Ramos (cell line): ENCODE measurements around the gene BTBD10.

ENCODE experiments used
- in situ Hi-C: fragments of 300-500 bp; cut with MboI; formaldehyde crosslinking; loops from one replicate; pipeline ENCODE4 v1.14.3; 2022; ENCODE audit warnings: low sequenced_read_pairs; ENCODE audit not compliant: unreplicated experiment

Gene BTBD10

DNA sequence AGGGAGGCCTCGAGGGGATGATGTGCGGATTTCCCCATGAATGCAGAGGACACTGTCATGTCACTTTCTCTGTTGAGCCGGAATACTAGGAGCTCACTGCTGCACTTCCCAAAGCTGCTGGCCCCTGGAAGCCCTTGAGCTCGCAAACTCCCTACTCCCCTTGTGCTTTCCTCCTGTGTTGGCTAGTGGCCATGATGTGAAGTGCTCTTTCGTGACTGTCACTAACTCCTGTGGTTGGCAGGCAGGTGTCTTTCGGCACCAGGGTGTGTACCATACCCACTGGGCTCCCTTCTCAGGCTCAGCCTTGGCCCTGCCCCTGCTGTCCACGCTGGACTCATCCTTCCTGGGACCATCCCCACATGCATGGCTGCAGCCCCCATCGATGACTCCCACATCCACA is 86.2 kb downstream of the BTBD10 start:
- in situ Hi-C loops, result no loop called here

DNA sequence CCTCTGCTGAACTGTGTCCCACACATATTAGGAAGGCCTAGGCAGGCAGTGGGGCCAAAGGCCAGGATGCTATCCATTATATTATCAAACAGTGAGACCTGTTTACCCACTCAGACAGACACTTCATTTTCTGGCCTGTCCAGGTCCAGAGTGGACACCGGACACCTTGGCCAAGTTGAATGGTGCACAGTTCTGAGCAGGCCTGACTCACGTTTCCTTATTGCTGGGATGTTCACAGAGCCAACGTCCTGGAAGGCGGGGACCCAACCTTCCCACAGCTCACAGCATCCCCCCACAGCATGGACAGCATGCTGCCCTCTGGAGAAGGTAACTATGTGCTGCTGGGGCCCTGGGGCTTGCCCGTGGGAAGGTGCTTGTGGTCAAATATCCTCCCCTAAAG is 86.6 kb downstream of the BTBD10 start:
- in situ Hi-C loops, result no loop called here

DNA sequence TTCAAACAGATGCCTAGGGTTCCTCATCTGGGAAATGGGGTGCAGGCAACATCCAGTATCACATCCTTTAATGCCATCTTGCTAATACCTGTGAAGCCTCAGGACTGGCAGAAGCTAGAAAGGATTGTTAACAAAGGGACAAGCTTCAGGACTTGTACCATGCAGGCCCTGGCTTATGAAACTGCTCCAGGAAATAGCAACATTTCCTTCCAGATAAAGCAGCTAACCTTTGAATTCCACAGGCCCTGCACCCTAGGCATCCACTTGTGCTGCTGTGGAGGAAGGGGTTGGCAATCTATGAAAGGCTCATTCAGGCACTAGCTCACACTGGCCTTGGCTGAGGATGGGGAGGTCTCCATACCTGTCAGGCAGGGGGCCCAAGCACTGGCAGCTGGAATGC is 87.2 kb downstream of the BTBD10 start:
- in situ Hi-C loops, result no loop called here

DNA sequence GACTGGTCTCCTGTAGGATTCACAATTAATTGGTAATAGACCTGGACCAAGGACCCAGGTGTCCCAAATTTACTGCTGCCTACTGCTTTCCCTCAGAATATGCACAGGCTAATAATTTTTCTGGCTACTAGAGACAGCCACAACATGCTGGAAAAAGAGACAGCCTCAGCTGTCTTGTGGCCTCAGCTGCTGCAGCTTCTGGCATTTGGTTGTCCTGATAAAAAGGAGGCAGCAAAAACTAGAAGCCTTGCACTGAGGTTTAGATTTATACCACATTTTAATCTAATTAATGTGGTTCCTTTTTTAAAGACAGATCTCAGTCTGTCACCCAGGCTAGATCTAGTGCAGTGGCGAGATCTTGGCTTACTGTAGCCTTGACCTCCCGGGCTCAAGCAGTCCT is 89.8 kb downstream of the BTBD10 start:
- in situ Hi-C loops, result no loop called here

DNA sequence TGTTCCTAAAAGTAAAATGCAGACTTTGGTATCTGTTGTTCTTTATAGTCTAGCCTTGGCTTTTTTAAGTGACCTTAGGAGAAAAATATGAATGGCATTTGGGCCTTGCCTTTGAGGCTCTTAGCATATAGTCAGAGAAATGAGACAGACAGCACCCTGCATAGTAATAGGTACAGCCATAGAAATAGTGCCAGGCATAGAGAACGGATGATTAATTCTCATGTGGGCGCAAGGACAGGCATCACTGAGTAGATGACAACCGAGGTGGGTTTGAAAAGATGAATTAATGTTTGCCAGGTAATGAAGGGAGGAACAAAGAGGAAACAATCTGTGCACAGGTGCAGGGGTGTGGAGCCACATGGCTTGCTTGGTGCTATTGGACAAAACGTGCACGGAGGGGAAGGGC is 95.0 kb downstream of the BTBD10 start:
- in situ Hi-C loops, result no loop called here

DNA sequence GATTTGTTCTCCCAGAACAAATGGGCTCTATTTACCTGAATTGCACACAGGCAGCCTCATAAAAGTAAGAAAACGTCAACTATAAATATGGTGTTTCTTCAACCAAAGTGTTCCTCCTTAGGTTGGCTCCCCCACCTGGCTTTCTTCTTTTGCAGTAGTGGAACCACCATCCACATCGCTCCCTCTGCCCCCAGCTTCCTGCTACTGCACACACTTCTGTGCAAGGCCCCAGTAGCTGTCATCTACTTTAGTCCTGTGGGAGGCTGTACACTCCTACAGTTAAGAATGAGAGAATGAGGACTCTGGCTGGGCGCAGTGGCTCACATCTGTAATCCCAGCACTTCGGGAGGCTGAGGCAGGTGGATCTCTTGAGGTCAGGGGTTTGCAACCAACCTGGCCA is 95.9 kb downstream of the BTBD10 start:
- in situ Hi-C loops, result no loop called here

DNA sequence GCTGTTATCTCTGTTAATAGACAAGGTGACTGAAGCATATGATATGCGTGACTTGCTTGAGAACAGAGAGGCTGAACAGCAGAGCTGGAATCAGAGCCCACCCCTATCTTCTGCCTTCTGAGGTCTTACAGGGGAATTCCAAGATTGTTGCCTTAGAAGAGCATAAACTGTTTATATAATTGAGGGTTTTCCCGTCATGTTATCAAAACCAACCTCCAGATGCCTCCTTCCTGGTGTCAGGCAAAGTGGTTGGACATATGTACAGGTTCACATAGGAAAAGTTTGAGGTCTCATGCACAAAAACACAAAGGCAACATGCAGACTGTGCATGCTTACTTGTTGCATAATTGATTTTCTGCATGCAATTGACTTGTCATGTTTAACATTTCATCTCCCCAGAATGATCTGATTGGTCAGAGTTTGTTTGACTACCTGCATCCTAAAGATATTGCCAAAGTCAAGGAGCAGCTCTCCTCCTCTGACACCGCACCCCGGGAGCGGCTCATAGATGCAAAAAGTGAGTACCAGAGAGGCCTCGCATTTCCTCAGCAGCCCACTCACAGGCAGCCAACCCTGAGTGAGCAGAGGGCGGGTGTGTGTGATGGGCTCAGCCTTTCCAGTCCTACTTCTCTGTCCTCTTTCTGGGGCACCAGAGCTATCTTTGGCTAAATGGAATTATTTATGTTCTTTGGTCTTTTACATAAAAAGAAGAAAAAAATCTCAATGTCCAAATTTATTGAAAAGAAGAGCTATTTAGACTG is 96.6 kb downstream of the BTBD10 start:
- in situ Hi-C loops, result no loop called here

DNA sequence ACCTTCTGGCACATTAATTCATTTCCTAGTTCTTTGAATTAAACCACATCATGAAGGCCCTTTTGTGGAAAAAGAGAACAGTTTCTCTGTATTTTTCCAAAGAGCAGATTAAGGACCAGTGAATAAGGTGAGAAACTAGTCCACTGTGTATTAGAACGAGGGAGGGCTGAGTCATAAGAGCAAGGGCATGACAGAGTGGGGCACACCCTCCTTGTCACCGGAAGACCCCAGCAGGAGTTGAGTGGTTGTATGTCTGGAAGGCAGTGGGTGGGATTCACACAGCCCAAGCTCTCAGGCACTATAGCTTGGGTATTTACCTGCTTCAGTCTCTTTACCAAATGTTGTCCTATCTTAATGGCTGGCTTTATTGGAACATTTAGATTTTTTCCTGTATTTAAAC is 98.6 kb downstream of the BTBD10 start:
- in situ Hi-C loops, result no loop called here

DNA sequence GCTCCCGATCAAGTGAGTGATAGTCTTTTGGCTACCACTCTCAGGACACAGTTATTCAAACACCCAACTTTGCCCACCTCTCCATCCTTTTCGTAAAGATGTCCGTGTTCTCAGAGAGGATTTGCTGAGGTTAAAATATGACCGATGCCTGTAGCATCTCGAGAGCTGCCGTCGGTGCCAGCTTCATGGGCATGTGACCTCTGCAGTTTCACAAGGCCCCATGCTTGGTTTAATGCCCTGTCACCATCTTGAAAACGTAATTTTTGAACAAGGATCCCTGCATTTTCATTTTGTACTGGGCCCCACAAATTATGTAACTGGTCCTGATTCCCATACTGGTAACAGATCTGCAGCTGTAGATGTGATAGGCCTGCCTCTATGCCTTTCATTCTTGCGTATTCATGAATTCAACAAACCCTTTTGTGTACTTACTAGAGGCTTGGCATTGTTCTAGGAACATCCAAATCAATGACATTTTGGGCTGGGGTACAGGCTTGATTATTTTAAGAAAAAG is 100.4 kb downstream of the BTBD10 start:
- in situ Hi-C loops, result no loop called here

DNA sequence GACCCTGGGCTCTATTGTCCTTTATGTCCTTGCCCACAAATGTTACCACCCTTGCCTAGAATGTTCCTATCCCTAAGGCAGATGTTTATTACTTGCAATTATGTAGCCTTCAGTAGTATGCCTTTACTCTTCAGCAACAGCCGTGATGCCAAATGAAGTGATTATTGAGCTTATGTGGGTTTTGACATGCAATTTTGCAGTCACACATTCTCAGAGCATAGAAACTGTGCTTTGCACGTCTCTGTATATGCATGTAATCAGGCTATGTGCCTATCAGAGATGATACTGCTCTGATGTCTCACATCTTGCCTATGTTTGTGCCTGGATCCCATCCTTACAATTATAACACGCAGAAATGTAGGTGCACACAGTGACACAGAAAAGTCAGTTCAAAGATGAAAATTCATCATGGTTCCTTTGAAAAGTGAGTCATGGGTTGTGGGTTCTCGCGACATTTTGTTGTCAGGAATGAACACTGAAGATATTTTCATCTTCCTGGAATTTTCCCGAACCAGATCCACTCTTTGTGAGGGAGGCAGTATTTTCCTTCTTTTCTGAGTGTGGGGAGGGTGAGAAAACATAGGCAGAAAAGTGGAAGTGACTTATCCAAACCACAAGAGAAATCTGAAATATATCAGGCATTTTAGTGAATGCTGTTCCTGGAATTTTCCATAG is 104.3 kb downstream of the BTBD10 start:
- in situ Hi-C loops, result no loop called here

DNA sequence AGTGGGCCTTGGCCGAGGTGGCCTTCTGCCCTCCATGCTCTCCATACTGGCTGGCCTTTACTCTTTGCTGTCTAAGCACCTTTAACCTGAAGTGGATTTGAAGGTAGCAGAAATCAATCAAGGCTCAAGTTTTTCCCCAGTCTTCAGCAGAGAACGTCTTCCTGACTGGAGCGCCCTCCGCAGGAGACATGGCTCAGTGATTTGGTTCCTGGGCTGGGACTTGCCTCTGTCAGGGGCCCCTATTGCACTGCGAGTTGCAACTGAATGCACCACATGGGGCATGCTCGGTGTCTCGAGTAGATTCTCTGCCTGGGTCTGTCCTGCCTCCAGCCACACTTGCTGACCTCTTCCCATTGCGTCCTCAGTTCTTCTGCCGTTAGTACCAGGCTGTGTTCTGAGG is 105.8 kb downstream of the BTBD10 start:
- in situ Hi-C loops, result no loop called here

DNA sequence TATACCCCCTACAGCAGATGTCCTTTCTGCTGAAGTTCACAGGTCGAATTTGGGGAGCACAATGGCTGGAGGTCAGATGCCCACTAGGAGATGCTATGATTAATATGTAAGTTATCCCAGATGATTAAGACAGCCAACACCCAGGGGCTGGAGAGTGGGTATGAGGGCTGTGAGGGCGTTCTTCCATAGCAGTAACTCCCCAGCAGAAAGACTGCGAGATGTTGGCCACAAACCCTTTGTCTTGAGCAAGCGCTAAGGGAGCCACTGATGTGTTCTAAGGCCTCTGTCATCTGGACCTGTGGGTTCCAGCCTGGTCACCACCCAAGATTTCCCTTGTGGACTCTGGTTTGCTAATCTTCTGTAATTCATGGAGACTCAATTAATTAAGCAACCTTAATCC is 107.8 kb downstream of the BTBD10 start:
- in situ Hi-C loops, result no loop called here

DNA sequence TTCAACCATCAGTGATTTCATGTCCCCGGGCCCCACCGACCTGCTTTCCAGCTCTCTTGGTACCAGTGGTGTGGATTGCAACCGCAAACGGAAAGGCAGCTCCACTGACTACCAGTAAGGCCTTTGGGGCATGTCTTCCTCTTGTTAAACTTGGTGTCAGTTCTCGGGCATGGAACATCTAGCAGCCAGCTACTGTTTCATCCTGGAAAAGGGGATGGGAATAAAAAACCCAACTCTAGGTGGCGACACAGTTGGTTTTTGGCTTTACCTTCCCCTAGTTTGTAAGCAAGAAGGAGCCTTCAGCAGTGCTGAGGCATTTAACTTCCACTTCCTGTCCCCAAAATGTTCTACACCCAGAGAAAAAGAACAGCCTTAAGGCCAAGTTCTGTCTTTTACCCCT is 108.7 kb downstream of the BTBD10 start:
- in situ Hi-C loops, result no loop called here

DNA sequence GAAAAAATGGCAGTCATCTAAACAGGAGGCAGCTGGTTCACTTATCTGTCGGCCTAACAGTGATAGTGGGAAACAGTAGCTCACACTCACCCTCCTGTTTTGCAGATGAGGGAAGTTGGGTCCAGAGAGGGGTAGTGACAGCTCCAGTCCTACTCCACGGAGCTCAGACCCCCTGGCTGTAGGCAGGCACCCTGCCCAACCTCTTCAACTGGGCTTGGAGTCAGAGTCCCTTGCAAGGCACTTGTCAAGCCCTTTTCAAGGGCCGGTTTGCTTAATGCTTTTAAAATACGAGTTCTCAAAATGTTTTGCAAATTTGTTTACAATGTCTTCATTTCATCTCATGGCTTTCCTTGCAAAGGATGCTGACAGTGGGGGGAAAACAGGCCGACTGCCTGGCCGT is 110.3 kb downstream of the BTBD10 start:
- in situ Hi-C loops, result no loop called here

DNA sequence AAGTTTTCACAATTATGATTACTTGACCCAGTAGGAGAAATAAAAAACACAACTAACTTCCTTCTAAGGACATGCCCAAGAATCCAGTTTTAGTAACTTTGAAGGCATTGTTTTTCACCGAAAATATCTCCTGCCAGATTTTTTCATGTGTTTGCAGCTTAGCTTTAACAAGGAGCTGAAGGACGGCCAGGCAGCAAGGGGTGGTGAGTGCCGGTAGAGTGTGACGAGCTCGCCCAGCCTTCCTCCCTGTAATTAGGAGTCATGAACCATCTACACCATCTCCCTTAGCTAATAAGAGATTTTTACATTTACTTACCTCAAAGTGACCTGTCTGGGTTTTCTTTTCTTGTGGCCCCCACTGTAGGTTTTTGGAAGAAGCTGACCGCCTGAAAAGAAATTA is 113.4 kb downstream of the BTBD10 start:
- in situ Hi-C loops, result loop anchor here (10.0 kb wide), 1 partner anchor 385 kb away; no protein-coding TSS in a partner anchor

DNA sequence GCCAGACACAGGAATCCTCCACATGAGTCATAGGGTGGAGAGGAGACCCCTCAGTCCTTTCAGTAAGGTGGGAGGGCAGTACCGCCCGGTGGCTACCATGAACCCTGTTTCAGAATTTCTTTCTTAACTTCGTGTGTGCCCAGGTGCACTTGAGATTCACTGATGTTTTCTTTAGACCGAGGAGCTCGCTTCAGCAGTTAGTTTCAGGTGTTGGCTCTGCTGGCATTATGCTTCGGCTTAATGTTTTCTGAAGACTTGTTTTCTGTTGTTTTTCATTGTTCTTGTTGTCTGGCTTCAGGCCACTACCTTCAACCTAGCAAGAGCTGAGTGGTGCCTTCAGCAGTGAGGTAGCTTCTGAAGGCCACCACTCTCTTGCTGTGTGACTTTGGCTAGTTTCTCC is 114.0 kb downstream of the BTBD10 start:
- in situ Hi-C loops, result loop anchor here (10.0 kb wide), 1 partner anchor 384 kb away; no protein-coding TSS in a partner anchor

DNA sequence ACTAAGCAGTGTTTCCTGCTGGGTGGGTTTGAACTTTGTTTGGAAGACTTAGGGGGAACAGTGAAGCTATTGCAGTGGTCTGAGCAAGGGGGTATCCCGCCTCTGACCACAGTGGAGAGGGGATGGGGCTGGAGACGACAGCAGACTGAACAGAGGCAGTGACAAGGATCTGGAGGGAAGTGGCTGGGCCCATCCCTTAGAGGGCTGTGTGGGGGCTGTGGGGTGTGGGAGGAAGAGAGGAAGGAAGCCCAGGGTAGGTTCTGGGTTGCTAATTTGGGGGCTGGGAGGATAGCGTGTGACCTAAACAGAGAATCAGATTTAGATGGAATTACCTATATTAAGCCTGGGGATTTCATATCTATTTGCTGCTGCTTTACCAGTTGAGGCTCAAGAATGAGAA is 114.7 kb downstream of the BTBD10 start:
- in situ Hi-C loops, result loop anchor here (10.0 kb wide), 1 partner anchor 384 kb away; no protein-coding TSS in a partner anchor

DNA sequence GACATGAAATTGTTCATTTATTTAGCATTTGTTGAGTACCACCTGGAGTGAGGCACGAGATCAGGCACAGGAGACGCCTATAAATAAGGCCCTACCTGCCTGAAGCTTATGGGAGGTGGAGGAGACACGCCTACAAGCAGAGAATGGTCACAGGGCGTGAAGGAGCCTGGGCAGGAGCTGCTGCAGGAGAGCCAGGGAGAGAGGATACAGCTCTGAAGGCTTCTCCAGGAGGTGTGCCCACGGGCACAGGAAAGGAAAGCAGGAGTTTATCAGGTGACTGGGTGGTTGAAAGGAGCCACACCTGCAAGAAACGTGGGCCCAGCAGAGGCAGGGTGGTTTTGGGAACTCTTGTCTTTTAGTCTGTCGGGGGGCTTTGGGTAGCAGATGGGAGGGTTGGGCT is 115.1 kb downstream of the BTBD10 start:
- in situ Hi-C loops, result loop anchor here (10.0 kb wide), 1 partner anchor 383 kb away; no protein-coding TSS in a partner anchor

DNA sequence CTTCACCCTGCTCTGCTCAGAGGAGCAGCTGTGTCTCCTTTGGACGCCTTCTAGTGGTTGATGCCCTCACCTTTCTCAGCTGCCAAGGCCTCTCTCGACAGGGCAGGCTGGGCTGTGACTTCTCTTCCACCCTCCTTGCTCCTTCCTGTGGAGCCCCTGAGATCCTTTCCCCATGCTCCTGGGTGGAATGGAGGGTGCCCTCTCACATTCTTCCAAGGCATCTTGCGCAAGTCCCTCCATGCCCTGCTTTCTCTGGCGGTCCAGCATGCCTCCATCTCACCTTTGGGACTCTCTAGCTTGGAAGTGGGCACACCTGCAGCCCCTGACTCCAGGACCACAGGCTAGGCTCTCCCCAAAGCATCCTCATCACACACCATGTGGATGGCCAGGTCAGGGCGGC is 116.6 kb downstream of the BTBD10 start:
- in situ Hi-C loops, result loop anchor here (10.0 kb wide), 1 partner anchor 382 kb away; no protein-coding TSS in a partner anchor

DNA sequence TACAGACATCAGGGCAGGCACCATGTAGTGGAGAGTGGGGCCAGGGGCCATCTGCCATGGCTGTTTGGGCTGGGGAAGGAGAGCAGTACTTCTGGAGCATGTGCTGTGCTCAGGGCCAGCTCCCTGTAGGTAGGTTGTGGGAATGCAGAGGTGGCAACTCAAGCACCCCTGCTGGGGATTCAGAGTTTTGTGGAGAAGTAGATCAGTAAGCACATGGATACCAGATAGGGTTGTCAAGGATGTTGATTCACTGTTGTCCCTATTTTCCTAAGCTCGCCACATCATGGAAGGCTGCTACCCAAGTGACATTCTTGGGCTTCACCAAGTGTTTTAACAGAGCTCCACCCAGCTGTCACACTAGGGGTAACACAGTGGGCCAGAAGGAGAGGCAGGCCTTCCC is 118.2 kb downstream of the BTBD10 start:
- in situ Hi-C loops, result loop anchor here (10.0 kb wide), 1 partner anchor 380 kb away; no protein-coding TSS in a partner anchor
